OCI-LY7 (cell line): ENCODE measurements around the gene MRPS18A. TPM values are rescaled to one million over a fixed set of nuclear protein-coding genes. Genes with fewer than 3 reads are reported as not detected.
A peak's percentile ranks its signal among the peaks of the same experiment; 100 is the strongest.

Source experiments
- BruUV-seq: library from RNA; stranded (reverse); fragments of 400-500 nt; replicated peaks from 2 replicates; lab custom pipeline; 2021; lab: Mats Ljungman, UMichigan
- CTCF ChIA-PET: fragments of 300-600 bp; sonication (Branson Sonifier 250); formaldehyde crosslinking; loops from one replicate; lab custom pipeline; 2022; ENCODE audit warnings: antibody characterized with exemption; ENCODE audit not compliant: unreplicated experiment; lab: Charles Lee
- POLR2A ChIA-PET: fragments of 300-600 bp; sonication (Branson Sonifier 250); formaldehyde crosslinking; loops from one replicate; lab custom pipeline; 2022; ENCODE audit warnings: antibody characterized with exemption; lab: Charles Lee
- DNase-seq: peaks from one replicate; pipeline ENCODE4 v3.0.0-alpha.2; 2015; ENCODE audit warnings: low spot score
- H2AFZ ChIP-seq: fragments of 200-600 bp; sonication (generic), shearing (Covaris generic); 2 replicates; pipeline ENCODE4 v1.6.1; 2014; ENCODE audit warnings: mild to moderate bottlenecking, antibody characterized with exemption, low read length, moderate library complexity
- H3K27ac ChIP-seq: fragments of 200-600 bp; sonication (generic); 2 replicates; pipeline ENCODE4 v1.5.1; 2014; ENCODE audit warnings: mixed run types, low read depth, mild to moderate bottlenecking, moderate library complexity, low read length, inconsistent platforms; ENCODE audit not compliant: poor library complexity, severe bottlenecking
- H3K36me3 ChIP-seq: fragments of 200-600 bp; sonication (generic); 2 replicates; pipeline ENCODE4 v1.6.1; 2014; ENCODE audit warnings: mild to moderate bottlenecking, antibody characterized with exemption, low read length, moderate library complexity, mixed read lengths; ENCODE audit not compliant: insufficient read depth
- H3K4me1 ChIP-seq: fragments of 200-600 bp; sonication (generic); 2 replicates; pipeline ENCODE4 v1.5.1; 2014; ENCODE audit warnings: mild to moderate bottlenecking, low read length; ENCODE audit not compliant: insufficient read depth, poor library complexity, severe bottlenecking
- H3K4me2 ChIP-seq: fragments of 200-600 bp; sonication (generic); 2 replicates; pipeline ENCODE4 v1.6.1; 2014; ENCODE audit warnings: mild to moderate bottlenecking, low read length
- H3K4me3 ChIP-seq: fragments of 200-600 bp; sonication (generic); 2 replicates; pipeline ENCODE4 v1.5.1; 2014; ENCODE audit warnings: mild to moderate bottlenecking, low read depth, low read length; ENCODE audit not compliant: poor library complexity, severe bottlenecking
- H3K79me2 ChIP-seq: fragments of 200-600 bp; sonication (generic); 2 replicates; pipeline ENCODE4 v1.6.1; 2016; ENCODE audit warnings: low read depth, mild to moderate bottlenecking, low read length, moderate library complexity, mixed read lengths; ENCODE audit not compliant: insufficient read depth
- H3K9me2 ChIP-seq: fragments of 200-600 bp; sonication (generic); 2 replicates; pipeline ENCODE4 v1.6.1; 2016; ENCODE audit warnings: mild to moderate bottlenecking, low read length, mixed read lengths; ENCODE audit not compliant: insufficient read depth
- H3K9me3 ChIP-seq: fragments of 200-600 bp; sonication (generic); 2 replicates; pipeline ENCODE4 v1.6.1; 2014; ENCODE audit warnings: mild to moderate bottlenecking, mixed run types, low read length, mixed read lengths
- H4K20me1 ChIP-seq: fragments of 200-600 bp; sonication (generic); 2 replicates; pipeline ENCODE4 v1.6.1; 2014; ENCODE audit warnings: mild to moderate bottlenecking, antibody characterized with exemption, low read length, moderate library complexity, mixed read lengths; ENCODE audit not compliant: insufficient read depth
- CTCF ChIP-seq: fragments of 200-600 bp; sonication (generic); conservative IDR thresholded peaks from 2 replicates; pipeline ENCODE4 v1.5.1; 2014; ENCODE audit warnings: mild to moderate bottlenecking, antibody characterized with exemption, low read length, moderate library complexity, mixed read lengths
- EZH2phosphoT487 ChIP-seq: fragments of 200-600 bp; sonication (generic); IDR thresholded peaks from 2 replicates; pipeline ENCODE4 v1.6.1; 2018; ENCODE audit warnings: low read depth, borderline replicate concordance, mild to moderate bottlenecking, mixed run types, antibody characterized with exemption, low read length, moderate library complexity, mixed read lengths
- intact Hi-C: fragments of 100-400 bp; cut with micrococcal nuclease; formaldehyde crosslinking; loops from one replicate; pipeline ENCODE4 v1.10.0; 2022; ENCODE audit not compliant: unreplicated experiment
- total RNA-seq, 2 experiments: library from RNA; depleted of rRNA in 1 of 2; stranded (reverse); fragments of >200 nt in 1 of 2; shearing (Covaris generic) in 1 of 2; gene quantifications; 2 replicates each; pipeline ENCODE4 v1.2.3, GENCODE V29; 2014 to 2022

Gene MRPS18A
- total RNA-seq, 2 experiments from 2014 or later = 61.6 to 86.1 TPM

- H3K4me2 ChIP-seq = peak overlapping the region; percentile 92
- H4K20me1 ChIP-seq = no peaks in the 10 kb centered on the region
- ChIA-PET POLR2A (interaction anchor here (0.6 to 2.5 kb wide), 21 partner anchors 9 to 252 kb away, joined by 3 to 9 read pairs (median 4); partner anchors contain the start of genes ABCC10, POLH, POLR1C and VEGFA), CTCF (interaction anchor here (0.6 kb wide), 1 partner anchor 627 kb away, joined by 4 read pairs; no protein-coding TSS in a partner anchor)
- H3K79me2 ChIP-seq = peaks cover 19% of the 10 kb centered on the region; the same call in 1 of the 2 replicates
- peak; percentile 99 for DNase-seq
- peak overlapping the region; percentile 71; the same call in 1 of the 2 replicates for H2AFZ ChIP-seq
- peaks cover 50% of the 10 kb centered on the region for H3K4me1 ChIP-seq
- no peaks in the 10 kb centered on the region for H3K9me3 ChIP-seq
- H3K27ac ChIP-seq = peak overlapping the region; percentile 95
- intact Hi-C loops = loop anchor here (1.0 to 10.0 kb wide), 4 partner anchors 53 to 445 kb away; partner anchors contain the start of genes POLH, VEGFA and XPO5
- peak overlapping the region; percentile 75 for H3K4me3 ChIP-seq
- H3K36me3 ChIP-seq = peaks cover 27% of the 10 kb centered on the region
- TSS peak; percentile 82 for BruUV-seq
- H3K9me2 ChIP-seq = no peaks in the 10 kb centered on the region
- no peak for TF ChIP-seq CTCF
- TF ChIP-seq EZH2phosphoT487 = no peak
Observed at GRCh38 chr6:43629505-43630300, 57.9 kb downstream of the MRPS18A start.

- Histone ChIP-seq H2AFZ (peak within 1 kb of the TSS; percentile 71; the same call in 1 of the 2 replicates), H3K36me3 (peaks cover 33% of the 10 kb centered on the region), H3K4me3 (peak within 1 kb of the TSS; percentile 91), H3K4me2 (peak within 1 kb of the TSS; percentile 92), H3K9me3 (no peaks in the 10 kb centered on the region), H3K79me2 (peaks cover 19% of the 10 kb centered on the region; the same call in 1 of the 2 replicates), H3K4me1 (peaks cover 46% of the 10 kb centered on the region), H3K9me2 (no peaks in the 10 kb centered on the region), H4K20me1 (no peaks in the 10 kb centered on the region), H3K27ac (peak within 1 kb of the TSS; percentile 95)
- ChIA-PET CTCF (no interaction called here), POLR2A (interaction anchor here (0.5 to 2.5 kb wide), 21 partner anchors 8 to 252 kb away, joined by 3 to 9 read pairs (median 4); partner anchors contain the start of genes ABCC10, POLR1C, VEGFA and YIPF3)
- TF ChIP-seq EZH2phosphoT487 (no peak), CTCF (no peak)
- DNase-seq = peak; percentile 99
- intact Hi-C loops = loop anchor here (1.0 to 2.0 kb wide), 2 partner anchors 53 to 142 kb away; partner anchors contain the start of genes POLH, VEGFA and XPO5
- no TSS peak for BruUV-seq
Observed at GRCh38 chr6:43629104-43629504, 58.5 kb downstream of the MRPS18A start, which contains the start of gene GTPBP2. GTPBP2 (minus strand) TSS chr6:43629264; CDS start chr6:43629162, 102 bp downstream.
